Limb (tissue), 2 donors: ENCODE measurements around the gene SLC48A1.

Experiments used
- DNase-seq, 2 donors: peaks; one replicate each; pipeline ENCODE4 v3.0.0-alpha.2; 2016; ENCODE audit errors: extremely low spot score in 2 of 2

The SLC48A1 gene

GRCh38 chr12:47777151-47777550 is 4.1 kb downstream of the SLC48A1 start:
- DNase-seq = no peak

- DNase-seq = peak in 1 of 2 donors; percentile 31
Observed at GRCh38 chr12:47777741-47778558, 4.9 kb downstream of the SLC48A1 start.

DNA sequence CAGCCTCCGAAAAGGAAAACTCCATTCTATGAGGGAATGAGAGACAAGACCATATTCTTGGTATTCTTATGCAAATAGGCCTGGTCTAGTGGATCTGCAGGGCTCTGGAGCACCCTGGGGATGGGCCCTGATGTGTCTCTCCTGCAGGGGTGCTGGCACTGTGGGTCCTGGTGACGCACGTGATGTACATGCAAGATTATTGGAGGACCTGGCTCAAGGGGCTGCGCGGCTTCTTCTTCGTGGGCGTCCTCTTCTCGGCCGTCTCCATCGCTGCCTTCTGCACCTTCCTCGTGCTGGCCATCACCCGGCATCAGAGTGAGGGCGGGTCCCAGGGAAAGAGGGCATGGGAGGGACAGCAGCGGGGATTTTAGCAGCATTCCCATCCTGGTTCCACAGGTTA is 5.8 kb downstream of the SLC48A1 start:
- DNase-seq = no peak

DNA sequence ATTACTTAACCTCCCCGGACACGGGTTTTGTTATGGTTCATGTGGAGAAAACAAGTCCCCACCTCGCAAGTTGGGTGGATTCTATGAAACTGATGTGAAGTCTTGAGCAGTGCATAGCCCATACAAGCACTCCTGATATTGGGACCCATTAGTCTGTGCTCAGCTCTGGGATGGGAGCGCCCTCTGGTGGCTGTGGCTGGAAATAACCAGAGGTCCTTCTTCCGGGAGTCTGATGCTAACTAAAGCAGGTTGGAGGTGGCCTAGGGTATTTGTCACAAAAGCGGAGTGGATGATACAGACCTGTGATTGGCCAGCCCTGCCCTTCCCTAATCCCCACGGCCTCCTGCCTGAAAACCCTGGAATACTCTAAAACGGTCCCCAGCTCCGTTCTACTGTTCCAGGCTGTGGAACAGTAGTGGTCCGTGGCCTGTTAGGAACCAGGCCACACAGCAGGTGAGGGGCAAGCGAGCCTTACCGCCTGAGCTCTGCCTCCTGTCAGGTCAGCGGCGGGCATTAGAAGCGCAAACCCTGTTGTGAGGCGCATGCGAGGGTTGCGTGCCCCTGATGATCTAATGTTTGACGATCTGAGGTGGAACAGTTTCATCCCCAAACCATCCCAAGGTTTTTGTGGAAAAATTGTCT is 6.4 kb downstream of the SLC48A1 start:
- DNase-seq = peak; percentile 85 to 94

DNA sequence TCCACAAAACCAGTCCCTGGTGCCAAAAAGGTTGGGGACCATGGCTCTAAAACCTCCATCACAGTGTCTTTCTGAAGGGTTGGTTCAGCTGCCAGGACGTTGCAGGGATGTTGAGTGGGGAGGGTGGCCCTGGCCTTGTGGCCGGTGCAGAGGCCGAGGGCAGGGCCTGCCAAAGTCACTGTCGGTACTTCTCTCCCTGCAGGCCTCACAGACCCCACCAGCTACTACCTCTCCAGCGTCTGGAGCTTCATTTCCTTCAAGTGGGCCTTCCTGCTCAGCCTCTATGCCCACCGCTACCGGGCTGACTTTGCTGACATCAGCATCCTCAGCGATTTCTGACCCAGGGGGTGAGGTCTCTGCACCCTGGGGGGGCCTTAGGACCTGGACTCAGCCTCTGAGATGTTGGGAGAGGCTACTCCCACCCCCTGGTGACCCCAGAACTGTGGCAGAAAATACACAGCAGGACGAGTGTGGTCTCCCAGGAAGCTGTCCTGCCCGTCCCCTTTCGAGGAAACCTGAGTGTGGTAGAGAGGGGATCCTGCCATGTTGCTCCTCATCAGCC is 7.0 kb downstream of the SLC48A1 start:
- no peak for DNase-seq

GRCh38 chr12:47781479-47782371 is 8.7 kb downstream of the SLC48A1 start:
- no peak for DNase-seq

GRCh38 chr12:47782372-47782770 is 9.3 kb downstream of the SLC48A1 start:
- peak in 1 of 2 donors; percentile 32 for DNase-seq

DNA sequence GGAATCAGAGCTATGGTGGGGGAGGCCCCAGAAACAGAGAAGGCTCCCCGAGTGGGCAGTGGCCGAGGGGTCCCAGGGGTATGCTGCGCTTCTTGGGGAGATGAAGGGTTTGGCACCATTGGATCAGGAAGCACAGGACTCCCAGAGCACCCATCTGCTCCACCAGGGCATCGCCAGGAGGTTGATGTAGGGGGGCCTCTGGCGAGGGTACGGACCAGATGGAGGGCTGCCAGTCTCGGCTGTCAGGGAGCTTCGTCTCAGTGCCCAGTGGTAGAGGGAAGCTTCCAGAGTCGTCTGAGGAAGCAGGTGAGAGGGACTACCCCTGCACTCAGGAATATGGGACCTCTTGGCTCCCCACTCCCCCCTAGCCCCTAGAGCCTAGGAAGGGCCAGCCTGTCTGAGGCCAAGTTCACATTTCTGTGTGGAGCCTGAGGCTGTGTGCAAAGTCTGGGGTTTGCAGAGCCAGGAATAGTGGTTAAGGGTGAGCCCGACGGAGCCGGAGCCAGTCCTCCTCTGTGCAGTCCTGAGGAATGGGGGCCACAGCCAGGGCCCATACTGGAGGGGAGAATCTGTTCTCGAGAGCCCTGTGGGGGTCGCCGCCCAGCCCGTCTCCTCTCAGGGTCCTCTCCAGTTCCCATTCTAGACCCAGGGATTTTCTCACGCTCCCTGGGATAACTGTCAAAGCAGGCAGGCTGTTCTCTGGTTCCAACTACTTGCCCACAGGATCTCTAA is 10.2 kb downstream of the SLC48A1 start:
- DNase-seq = peak in 1 of 2 donors; percentile 35

- DNase-seq = no peak
Observed at GRCh38 chr12:47783821-47784819, 11.1 kb downstream of the SLC48A1 start.

GRCh38 chr12:47785036-47785886 is 12.2 kb downstream of the SLC48A1 start:
- no peak for DNase-seq

DNA sequence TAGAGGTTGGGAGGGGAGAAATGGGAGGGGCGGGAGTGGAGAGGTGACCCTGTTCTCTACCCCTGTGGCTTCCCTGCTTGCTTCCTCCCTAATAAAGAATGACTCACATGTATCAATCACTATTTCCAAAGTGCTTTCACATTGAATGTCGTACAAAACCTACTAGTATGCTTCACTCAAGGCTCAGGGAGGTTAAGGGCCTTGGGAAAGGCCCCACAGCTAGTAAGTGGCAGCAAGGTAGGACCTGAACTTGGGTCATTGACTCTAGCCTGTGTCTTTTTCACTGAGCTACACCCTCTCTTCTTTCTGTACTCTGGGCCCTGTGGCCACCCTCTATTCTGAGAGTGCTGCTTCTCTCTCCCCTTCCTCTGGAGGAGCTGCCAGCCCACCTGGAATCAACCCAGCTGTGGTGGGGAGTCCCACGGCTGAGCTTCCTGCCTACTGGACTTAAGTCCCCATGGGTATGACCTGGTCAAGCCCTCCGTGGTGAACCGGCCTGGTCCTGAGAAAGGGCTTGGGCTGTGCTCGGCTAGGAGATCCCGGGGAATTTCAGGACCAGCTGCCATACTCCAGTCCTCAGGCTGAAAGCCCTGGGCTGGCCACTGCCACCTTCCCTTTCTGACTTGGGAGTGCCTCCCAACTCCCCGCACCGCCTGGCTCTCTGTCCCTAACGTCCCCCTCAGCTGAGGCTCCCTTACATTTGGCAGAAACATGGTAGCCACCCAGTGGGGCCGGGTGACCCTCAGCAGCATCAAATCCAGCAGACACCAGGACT is 13.0 kb downstream of the SLC48A1 start:
- DNase-seq = no peak

GRCh38 chr12:47786662-47787280 is 13.7 kb downstream of the SLC48A1 start:
- DNase-seq = no peak

- no peak for DNase-seq
Observed at GRCh38 chr12:47787596-47788319, 14.7 kb downstream of the SLC48A1 start.

GRCh38 chr12:47789141-47789540 is 16.1 kb downstream of the SLC48A1 start:
- no peak for DNase-seq

- DNase-seq = no peak
Observed at GRCh38 chr12:47789712-47790489, 16.9 kb downstream of the SLC48A1 start.
